ENCODE results near the gene DPEP3. TPM values are rescaled to one million over a fixed set of nuclear protein-coding genes. Genes with fewer than 3 reads are reported as not detected.

DPEP3 gene
- total and polyA plus RNA-seq, 12 donors: 0.01 to 0.34 TPM; not detected in 10

DNA sequence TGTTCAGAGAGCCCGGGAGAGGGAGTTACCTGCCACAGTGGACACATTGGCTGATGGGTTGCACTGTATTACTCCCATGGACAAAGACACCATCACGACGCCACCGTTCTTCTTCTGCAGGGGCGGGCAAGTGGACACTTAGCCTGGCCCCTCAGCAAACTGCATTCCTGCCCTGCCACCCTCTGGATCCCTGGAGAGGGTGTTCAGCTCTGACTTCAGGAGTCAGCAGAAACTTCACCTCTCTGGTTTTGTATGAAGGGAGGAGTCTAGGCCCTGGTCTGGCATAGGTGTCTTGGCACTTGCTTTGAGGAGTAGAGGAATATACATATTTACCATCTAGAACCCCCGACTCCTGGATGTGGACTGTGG is 9.7 kb upstream of the DPEP3 start:
- ATAC-seq (no peak), DNase-seq (no peak)
- TF ChIP-seq, protein P1, sequence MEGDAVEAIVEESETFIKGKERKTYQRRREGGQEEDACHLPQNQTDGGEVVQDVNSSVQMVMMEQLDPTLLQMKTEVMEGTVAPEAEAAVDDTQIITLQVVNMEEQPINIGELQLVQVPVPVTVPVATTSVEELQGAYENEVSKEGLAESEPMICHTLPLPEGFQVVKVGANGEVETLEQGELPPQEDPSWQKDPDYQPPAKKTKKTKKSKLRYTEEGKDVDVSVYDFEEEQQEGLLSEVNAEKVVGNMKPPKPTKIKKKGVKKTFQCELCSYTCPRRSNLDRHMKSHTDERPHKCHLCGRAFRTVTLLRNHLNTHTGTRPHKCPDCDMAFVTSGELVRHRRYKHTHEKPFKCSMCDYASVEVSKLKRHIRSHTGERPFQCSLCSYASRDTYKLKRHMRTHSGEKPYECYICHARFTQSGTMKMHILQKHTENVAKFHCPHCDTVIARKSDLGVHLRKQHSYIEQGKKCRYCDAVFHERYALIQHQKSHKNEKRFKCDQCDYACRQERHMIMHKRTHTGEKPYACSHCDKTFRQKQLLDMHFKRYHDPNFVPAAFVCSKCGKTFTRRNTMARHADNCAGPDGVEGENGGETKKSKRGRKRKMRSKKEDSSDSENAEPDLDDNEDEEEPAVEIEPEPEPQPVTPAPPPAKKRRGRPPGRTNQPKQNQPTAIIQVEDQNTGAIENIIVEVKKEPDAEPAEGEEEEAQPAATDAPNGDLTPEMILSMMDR (IDR thresholded peaks at IDR 0.05): no peak
- peaks cover 6 to 46% (median 32%) of the 10 kb centered on the region in 9 donors for H3K4me1 ChIP-seq
- H3K4me3 ChIP-seq: no peak overlapping the region
- no peak overlapping the region for H3K27ac ChIP-seq
- no peaks in the 10 kb centered on the region for H3K9me3 ChIP-seq
- 76 to 87% methylated on average over 6 of the region's 6 CpGs for WGBS, 2 donors
- H3K27me3 ChIP-seq: no peaks in the 10 kb centered on the region
- H3K36me3 ChIP-seq: peaks cover 0 to 3% (median 0%) of the 10 kb centered on the region in 9 donors
- intact Hi-C loops (cut with DNase I): loop anchor here in 8 of 10 donors (5.0 to 10.0 kb wide), 5 partner anchors 52 to 245 kb away; partner anchors contain the start of genes ESRP2 (in 2 of the 8) and PSMB10 (in 1 of the 8)

DNA sequence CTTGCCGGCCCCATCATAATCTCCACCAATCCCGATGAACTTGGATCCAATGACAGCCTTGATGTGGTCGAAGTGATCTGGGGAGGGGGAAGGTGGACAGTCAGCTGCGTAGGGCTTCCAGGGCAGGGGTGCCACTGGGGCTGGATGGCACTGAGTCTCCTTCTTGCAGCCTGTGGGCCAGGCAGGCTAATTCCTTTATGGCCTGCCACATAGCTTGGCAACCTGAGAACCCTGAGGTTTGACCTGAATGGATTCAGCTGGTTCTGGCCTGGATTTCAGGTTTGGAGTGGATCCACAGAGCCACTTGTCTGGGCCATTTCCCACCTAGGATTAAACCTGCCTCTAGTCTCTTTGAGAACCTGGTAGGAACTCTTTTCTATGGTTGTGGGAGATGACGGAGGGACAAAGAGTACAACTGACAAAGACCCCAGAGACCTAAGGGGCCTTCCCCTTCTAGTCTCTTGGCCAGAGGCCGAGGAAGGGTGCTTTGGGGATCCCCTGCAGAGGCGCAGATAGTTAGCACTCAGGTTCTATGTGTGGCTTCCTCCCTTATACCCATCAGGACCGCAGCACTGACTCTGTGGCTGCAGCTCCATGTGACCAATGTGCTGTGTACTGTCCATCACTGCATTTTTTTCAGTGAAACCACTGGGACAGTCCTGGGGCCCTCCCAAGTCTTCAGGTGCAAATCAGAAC is 9.2 kb upstream of the DPEP3 start:
- no peaks in the 10 kb centered on the region for H3K27me3 ChIP-seq
- 80 to 87% methylated on average over 8 of the region's 8 CpGs for WGBS, 2 donors
- peaks cover 6 to 51% (median 38%) of the 10 kb centered on the region in 9 donors for H3K4me1 ChIP-seq
- no peak for ATAC-seq
- no peaks in the 10 kb centered on the region for H3K9me3 ChIP-seq
- intact Hi-C loops (cut with DNase I): loop anchor here in 8 of 10 donors (5.0 to 10.0 kb wide), 6 partner anchors 33 to 245 kb away; partner anchors contain the start of genes ESRP2 (in 2 of the 8), DDX28 (in 1 of the 8), DUS2 (in 1 of the 8) and PSMB10 (in 1 of the 8)
- no peak for DNase-seq
- H3K4me3 ChIP-seq: no peak overlapping the region
- H3K36me3 ChIP-seq: peaks cover 0 to 3% (median 0%) of the 10 kb centered on the region in 9 donors
- TF ChIP-seq, protein P1 (IDR thresholded peaks at IDR 0.05): no peak
- H3K27ac ChIP-seq: no peak overlapping the region

DNA sequence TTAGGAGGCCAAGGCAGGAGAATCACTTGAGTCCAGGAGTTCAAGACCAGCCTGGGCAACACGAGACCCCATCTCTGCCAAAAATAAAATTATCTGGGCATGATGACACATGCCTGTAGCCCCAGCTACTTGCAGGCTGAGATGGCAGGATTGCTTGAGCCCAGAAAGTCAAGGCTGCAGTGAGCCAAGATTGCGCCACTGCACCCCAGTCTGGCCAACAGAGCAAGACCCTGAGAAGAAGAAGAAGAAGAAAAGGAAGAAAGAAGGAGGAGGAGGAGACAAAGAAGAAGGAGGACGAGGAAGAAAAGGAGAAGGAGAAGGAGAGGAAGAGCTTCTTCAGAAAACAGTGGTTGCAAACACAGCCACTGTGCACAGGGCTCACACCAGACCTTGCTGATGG is 8.4 kb upstream of the DPEP3 start:
- 81 to 91% methylated on average over 3 of the region's 3 CpGs for WGBS, 2 donors
- H3K4me1 ChIP-seq: peaks cover 6 to 55% (median 42%) of the 10 kb centered on the region in 9 donors
- H3K9me3 ChIP-seq: no peaks in the 10 kb centered on the region
- no peak overlapping the region for H3K4me3 ChIP-seq
- no peaks in the 10 kb centered on the region for H3K27me3 ChIP-seq
- no peak overlapping the region for H3K27ac ChIP-seq
- TF ChIP-seq, protein P1 (IDR thresholded peaks at IDR 0.05): no peak
- ATAC-seq (no peak), DNase-seq (no peak)
- H3K36me3 ChIP-seq: peaks cover 0 to 3% (median 0%) of the 10 kb centered on the region in 9 donors
- intact Hi-C loops (cut with DNase I): loop anchor here in 1 of 10 donors (5.0 kb wide), 1 partner anchor 34 kb away; the partner anchor contains the start of genes DDX28 and DUS2

DNA sequence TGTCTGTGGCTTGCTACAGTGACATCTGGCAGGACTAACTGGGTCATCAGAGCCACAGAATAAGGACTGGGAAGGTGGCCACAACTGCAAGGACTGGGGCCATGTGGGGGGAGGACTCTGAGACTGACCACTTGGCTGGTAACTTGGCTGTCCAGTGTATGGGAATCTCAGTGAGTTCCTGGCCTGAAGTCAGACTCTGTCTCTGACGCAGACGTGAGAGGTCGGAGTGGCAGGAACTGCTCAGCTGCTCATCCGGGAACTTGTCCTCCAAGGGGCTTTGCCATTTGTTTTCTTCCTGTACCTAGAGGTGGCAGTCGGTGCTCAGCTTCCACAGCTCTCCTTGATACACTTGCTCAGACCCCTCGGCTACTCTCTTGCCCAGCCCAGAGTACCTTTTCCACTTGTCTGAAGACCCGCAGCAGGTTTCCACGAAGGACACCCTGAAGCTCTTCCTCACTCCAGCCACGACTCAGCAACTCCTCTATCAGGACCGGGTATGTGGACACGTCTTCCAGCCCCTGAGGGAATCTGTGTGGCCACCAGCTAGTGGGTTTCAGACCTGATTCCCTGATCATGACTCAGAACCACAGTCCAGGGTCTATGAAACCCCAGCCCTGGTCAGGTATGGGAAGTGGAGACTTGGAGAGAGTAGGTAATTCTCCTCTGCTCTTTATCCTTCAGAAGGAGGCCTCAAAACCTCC is 7.3 kb upstream of the DPEP3 start:
- DNase-seq (peak in 1 of 2 donors; percentile 55), ATAC-seq (peak; percentile 52 to 74 (median 62))
- peaks cover 3 to 54% (median 38%) of the 10 kb centered on the region in 9 donors for H3K4me1 ChIP-seq
- TF ChIP-seq, protein P1 (IDR thresholded peaks at IDR 0.05): no peak
- peaks cover 0 to 3% (median 0%) of the 10 kb centered on the region in 9 donors for H3K36me3 ChIP-seq
- no peaks in the 10 kb centered on the region for H3K9me3 ChIP-seq
- H3K27ac ChIP-seq: peak overlapping the region in 9 of 10 donors; percentile 7 to 77 (median 68)
- intact Hi-C loops (cut with DNase I): loop anchor here in 1 of 10 donors (5.0 kb wide), 1 partner anchor 35 kb away; the partner anchor contains the start of genes DDX28 and DUS2
- WGBS, 2 donors: 55 to 69% methylated on average over 11 of the region's 11 CpGs
- H3K4me3 ChIP-seq: no peak overlapping the region
- no peaks in the 10 kb centered on the region for H3K27me3 ChIP-seq
